Measurements from ENCODE around the gene CNPY4. TPM values are rescaled to one million over a fixed set of nuclear protein-coding genes. Genes with fewer than 3 reads are reported as not detected.

CNPY4 gene
- total RNA-seq, 4 donors from 2014 or later = 3.3 to 53.6 (median 24.7) TPM; not detected in 1

- intact Hi-C loops (cut with DNase I; ENCODE audit: low total_unique reads) = no loop called here
- Histone ChIP-seq H3K4me3 (no peak overlapping the region), H3K27me3 (no peaks in the 10 kb centered on the region), H3K4me1 (no peaks in the 10 kb centered on the region), H3K36me3 (no peaks in the 10 kb centered on the region), H3K9me3 (peaks cover 0 to 22% of the 10 kb centered on the region in 2 donors), H3K27ac (no peak overlapping the region)
- TF ChIP-seq POLR2A (IDR thresholded peaks at IDR 0.05) = no peak
- no peak for TF ChIP-seq CTCF (IDR thresholded peaks at IDR 0.05)
- no peak for DNase-seq
These were observed 44.6 kb upstream of the CNPY4 start for GRCh38 chr7:100074841-100075240.

- Histone ChIP-seq H3K27ac (no peak overlapping the region), H3K27me3 (no peaks in the 10 kb centered on the region), H3K4me1 (no peaks in the 10 kb centered on the region), H3K9me3 (peaks cover 0 to 22% of the 10 kb centered on the region in 2 donors), H3K4me3 (no peak overlapping the region), H3K36me3 (no peaks in the 10 kb centered on the region)
- no peak for TF ChIP-seq POLR2A (IDR thresholded peaks at IDR 0.05)
- TF ChIP-seq CTCF (IDR thresholded peaks at IDR 0.05) = no peak
- no peak for DNase-seq
- intact Hi-C loops (cut with DNase I; ENCODE audit: low total_unique reads) = no loop called here
These were observed 44.0 kb upstream of the CNPY4 start for GRCh38 chr7:100075418-100075817.

DNA sequence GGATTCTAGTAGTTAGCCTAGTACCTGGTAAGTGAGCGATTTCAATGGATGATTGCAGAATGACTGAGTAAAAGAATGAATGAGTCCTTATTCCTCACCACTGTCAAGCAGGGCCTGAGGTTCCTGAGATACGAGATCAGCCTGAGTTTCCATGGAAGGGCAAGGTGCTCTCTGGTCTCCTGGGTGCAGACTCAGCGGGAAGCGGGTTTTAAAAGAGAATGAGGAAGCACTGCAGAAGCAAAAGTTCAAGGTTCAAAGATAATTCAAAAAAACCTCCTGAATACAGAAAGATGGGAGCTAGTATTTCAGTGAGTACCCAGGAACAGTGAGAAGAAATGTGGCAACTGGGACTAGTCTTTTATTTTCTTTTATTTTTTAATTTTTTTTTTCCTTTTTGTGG, 42.2 kb upstream of the CNPY4 start:
- no peak overlapping the region for H3K4me3 ChIP-seq
- no peak overlapping the region for H3K27ac ChIP-seq
- no peak for DNase-seq
- no peaks in the 10 kb centered on the region for H3K27me3 ChIP-seq
- no peaks in the 10 kb centered on the region for H3K4me1 ChIP-seq
- intact Hi-C loops (cut with DNase I; ENCODE audit: low total_unique reads) = no loop called here
- H3K9me3 ChIP-seq = peaks cover 0 to 4% of the 10 kb centered on the region in 2 donors
- H3K36me3 ChIP-seq = no peaks in the 10 kb centered on the region
- TF ChIP-seq POLR2A (IDR thresholded peaks at IDR 0.05) = no peak

DNA sequence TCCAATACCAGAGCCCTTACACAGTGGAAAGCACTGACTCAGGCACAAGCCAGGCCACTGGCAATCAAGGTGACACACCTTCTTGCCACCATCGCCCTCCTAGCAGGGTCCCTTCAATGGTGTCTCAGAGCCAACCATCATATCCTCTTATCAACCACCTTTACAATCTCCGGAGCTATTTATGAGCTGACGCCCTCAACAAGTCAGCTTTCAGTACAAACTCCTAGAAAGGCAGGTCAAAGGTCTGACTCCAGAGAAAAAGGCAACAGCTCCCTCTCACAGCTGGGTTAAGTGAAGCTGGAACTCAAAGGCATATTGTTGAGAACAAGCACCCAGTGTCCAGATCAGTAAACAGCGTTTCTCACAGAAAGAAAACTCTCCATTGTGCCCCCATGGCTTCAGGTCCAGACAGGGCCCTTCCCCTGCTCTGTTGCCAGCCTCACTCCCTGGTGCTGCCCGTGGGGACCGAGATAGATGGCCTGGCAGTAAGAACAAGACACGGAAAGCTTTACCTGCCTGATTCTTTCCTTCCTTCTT, 40.3 kb upstream of the CNPY4 start:
- Histone ChIP-seq H3K27ac (no peak overlapping the region), H3K36me3 (no peaks in the 10 kb centered on the region)
- intact Hi-C loops (cut with DNase I; ENCODE audit: low total_unique reads) = no loop called here

GRCh38 chr7:100080907-100081534, 38.4 kb upstream of the CNPY4 start:
- H3K4me1 ChIP-seq = no peaks in the 10 kb centered on the region
- H3K27ac ChIP-seq = peak overlapping the region; percentile 73 to 84
- no peak for DNase-seq
- no peaks in the 10 kb centered on the region for H3K27me3 ChIP-seq
- H3K9me3 ChIP-seq = no peaks in the 10 kb centered on the region
- no peaks in the 10 kb centered on the region for H3K36me3 ChIP-seq
- TF ChIP-seq CTCF (IDR thresholded peaks at IDR 0.05) = no peak
- no peak for TF ChIP-seq POLR2A (IDR thresholded peaks at IDR 0.05)
- H3K4me3 ChIP-seq = peak overlapping the region; percentile 75 to 97
- intact Hi-C loops (cut with DNase I; ENCODE audit: low total_unique reads) = loop anchor here (2.0 kb wide), 1 partner anchor 46 kb away; the partner anchor contains the start of gene MBLAC1

More for the DNA sequence above, 40.3 kb upstream of the CNPY4 start:
- H3K9me3 ChIP-seq = no peaks in the 10 kb centered on the region
- no peak overlapping the region for H3K4me3 ChIP-seq
- no peaks in the 10 kb centered on the region for H3K27me3 ChIP-seq
- no peaks in the 10 kb centered on the region for H3K4me1 ChIP-seq
- DNase-seq = no peak
- TF ChIP-seq POLR2A (IDR thresholded peaks at IDR 0.05) = no peak
- TF ChIP-seq CTCF (IDR thresholded peaks at IDR 0.05) = no peak

All from uterus (tissue), 4 donors.